ENCODE data around the gene LIF.

DNA sequence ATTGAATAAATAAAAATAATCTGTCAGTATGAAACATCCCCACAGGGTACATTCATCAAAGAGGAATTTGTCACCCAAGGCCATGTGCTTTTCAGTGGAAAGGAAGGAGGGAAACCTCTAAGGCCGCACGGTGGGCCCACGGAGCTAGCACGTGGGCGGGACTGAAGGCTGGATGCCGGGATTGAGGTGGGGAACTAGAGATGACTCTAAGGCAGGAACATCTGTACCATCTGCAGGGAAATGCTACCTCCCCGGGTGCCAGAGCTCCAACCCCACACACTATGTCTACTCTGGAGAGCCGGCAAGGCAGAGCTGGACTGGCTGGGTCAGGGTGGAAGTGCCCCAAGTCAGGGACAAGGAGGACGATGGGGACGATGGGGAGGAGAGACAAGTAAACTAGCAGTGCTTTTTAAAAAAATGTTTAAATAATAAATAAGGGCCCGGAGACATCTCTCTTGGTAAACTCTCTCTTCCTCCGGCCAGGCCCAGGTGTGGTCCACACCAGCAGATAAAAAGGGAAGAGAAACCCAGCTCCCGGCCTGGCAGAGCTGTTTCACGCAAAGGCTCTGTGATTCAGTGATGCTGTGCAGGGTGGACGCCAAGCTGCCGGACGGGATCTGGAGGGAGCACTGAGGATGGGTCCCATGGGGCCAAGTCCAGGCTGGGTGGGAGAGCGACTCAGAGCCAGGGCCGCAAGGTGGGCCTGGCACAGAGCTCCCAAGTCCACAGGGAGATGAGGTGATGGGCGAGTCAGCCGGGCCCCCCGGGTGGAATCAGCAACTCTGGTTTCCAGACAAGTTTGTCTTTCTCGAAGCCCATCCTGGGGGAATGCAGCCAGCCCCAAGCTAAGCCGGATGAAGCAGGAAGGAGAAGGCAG is 5.8 kb downstream of the LIF start:
- TF ChIP-seq, protein P1, sequence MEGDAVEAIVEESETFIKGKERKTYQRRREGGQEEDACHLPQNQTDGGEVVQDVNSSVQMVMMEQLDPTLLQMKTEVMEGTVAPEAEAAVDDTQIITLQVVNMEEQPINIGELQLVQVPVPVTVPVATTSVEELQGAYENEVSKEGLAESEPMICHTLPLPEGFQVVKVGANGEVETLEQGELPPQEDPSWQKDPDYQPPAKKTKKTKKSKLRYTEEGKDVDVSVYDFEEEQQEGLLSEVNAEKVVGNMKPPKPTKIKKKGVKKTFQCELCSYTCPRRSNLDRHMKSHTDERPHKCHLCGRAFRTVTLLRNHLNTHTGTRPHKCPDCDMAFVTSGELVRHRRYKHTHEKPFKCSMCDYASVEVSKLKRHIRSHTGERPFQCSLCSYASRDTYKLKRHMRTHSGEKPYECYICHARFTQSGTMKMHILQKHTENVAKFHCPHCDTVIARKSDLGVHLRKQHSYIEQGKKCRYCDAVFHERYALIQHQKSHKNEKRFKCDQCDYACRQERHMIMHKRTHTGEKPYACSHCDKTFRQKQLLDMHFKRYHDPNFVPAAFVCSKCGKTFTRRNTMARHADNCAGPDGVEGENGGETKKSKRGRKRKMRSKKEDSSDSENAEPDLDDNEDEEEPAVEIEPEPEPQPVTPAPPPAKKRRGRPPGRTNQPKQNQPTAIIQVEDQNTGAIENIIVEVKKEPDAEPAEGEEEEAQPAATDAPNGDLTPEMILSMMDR (IDR thresholded peaks at IDR 0.05; ENCODE audit: low read depth, low read length, missing input control) = no peak
- TF ChIP-seq YY1 (IDR thresholded peaks at IDR 0.05) = no peak
- no peak for TF ChIP-seq EGR1 (IDR thresholded peaks at IDR 0.05; ENCODE audit: low read depth in 2 of 2)
- no peak for TF ChIP-seq TAF1 (conservative IDR thresholded peaks at IDR 0.05)
- no peak for TF ChIP-seq RAD21 (IDR thresholded peaks at IDR 0.05)
- no peak for TF ChIP-seq MAX (IDR thresholded peaks at IDR 0.05)
- no peak for TF ChIP-seq HNF4A (conservative IDR thresholded peaks at IDR 0.05)
- TF ChIP-seq ATF3 (IDR thresholded peaks at IDR 0.05) = no peak
- no peak for TF ChIP-seq FOXA1 (IDR thresholded peaks at IDR 0.05)
- TF ChIP-seq GABPA (IDR thresholded peaks at IDR 0.05 in 1 of 2, conservative IDR thresholded peaks at IDR 0.05 in 1 of 2) = no peak

Data from liver (tissue), 3 donors.